H9 (cell line): ENCODE results near the gene LIX1L. TPM values are rescaled to one million over a fixed set of nuclear protein-coding genes. Genes with fewer than 3 reads are reported as not detected.
A peak's percentile ranks its signal among the peaks of the same experiment; 100 is the strongest.

ENCODE experiments used
- DNase-seq: peaks from one replicate; pipeline ENCODE4 v3.0.0-alpha.2; 2017
- H2AFZ ChIP-seq: one replicate; pipeline ENCODE4 v1.6.1; 2013; ENCODE audit warnings: mild to moderate bottlenecking, low read length, control low read depth, moderate library complexity
- H2AK5ac ChIP-seq: 2 replicates; pipeline ENCODE4 v1.6.1; 2013; ENCODE audit warnings: low read length, control low read depth, mixed read lengths; ENCODE audit not compliant: insufficient read length
- H2BK120ac ChIP-seq: one replicate; pipeline ENCODE4 v1.6.1; 2013; ENCODE audit warnings: low read depth, mild to moderate bottlenecking, low read length, control low read depth, inconsistent platforms; ENCODE audit not compliant: poor library complexity, severe bottlenecking
- H2BK12ac ChIP-seq: 2 replicates; pipeline ENCODE4 v1.6.1; 2013; ENCODE audit warnings: low read length, control low read depth, mixed read lengths, low read depth; ENCODE audit not compliant: insufficient read length
- H2BK15ac ChIP-seq: 2 replicates; pipeline ENCODE4 v1.6.1; 2013; ENCODE audit warnings: low read depth, low read length, control low read depth
- H2BK20ac ChIP-seq: one replicate; pipeline ENCODE4 v1.6.1; 2013; ENCODE audit warnings: low read depth, mild to moderate bottlenecking, low read length, control low read depth, inconsistent platforms; ENCODE audit not compliant: poor library complexity, severe bottlenecking
- H2BK5ac ChIP-seq: 2 replicates; pipeline ENCODE4 v1.6.1; 2013; ENCODE audit warnings: low read length, control low read depth, mixed read lengths; ENCODE audit not compliant: insufficient read length
- H3K14ac ChIP-seq: 2 replicates; pipeline ENCODE4 v1.6.1; 2013; ENCODE audit warnings: low read length, control low read depth; ENCODE audit not compliant: insufficient read depth
- H3K18ac ChIP-seq: 2 replicates; pipeline ENCODE4 v1.6.1; 2013; ENCODE audit warnings: low read depth, mild to moderate bottlenecking, mixed read lengths, low read length, control low read depth; ENCODE audit not compliant: insufficient read length
- H3K23ac ChIP-seq: 2 replicates; pipeline ENCODE4 v1.6.1; 2013; ENCODE audit warnings: low read length, control low read depth, mixed read lengths, low read depth; ENCODE audit not compliant: insufficient read length
- H3K23me2 ChIP-seq: 2 replicates; pipeline ENCODE4 v1.6.1; 2013; ENCODE audit warnings: low read depth, mild to moderate bottlenecking, mixed read lengths, low read length, control low read depth; ENCODE audit not compliant: insufficient read length, poor library complexity, severe bottlenecking
- H3K27ac ChIP-seq: 2 replicates; pipeline ENCODE4 v1.5.1; 2013; ENCODE audit warnings: low read length, control low read depth, mixed read lengths, low read depth; ENCODE audit not compliant: insufficient read length
- H3K27me3 ChIP-seq: 2 replicates; pipeline ENCODE4 v1.6.1; 2013; ENCODE audit warnings: low read length, control low read depth, inconsistent platforms; ENCODE audit not compliant: insufficient read depth
- H3K4ac ChIP-seq: 2 replicates; pipeline ENCODE4 v1.6.1; 2013; ENCODE audit warnings: low read depth, mild to moderate bottlenecking, control low read depth, inconsistent platforms, low read length, moderate library complexity
- H3K4me1 ChIP-seq: 2 replicates; pipeline ENCODE4 v1.6.1; 2013; ENCODE audit warnings: low read length, control low read depth, inconsistent platforms; ENCODE audit not compliant: insufficient read depth
- H3K4me2 ChIP-seq: 2 replicates; pipeline ENCODE4 v1.6.1; 2013; ENCODE audit warnings: low read length, control low read depth, mixed read lengths; ENCODE audit not compliant: insufficient read length, insufficient read depth
- H3K56ac ChIP-seq: 2 replicates; pipeline ENCODE4 v1.6.1; 2013; ENCODE audit warnings: low read depth, mild to moderate bottlenecking, mixed read lengths, low read length, control low read depth; ENCODE audit not compliant: insufficient read length
- H3K79me1 ChIP-seq: 2 replicates; pipeline ENCODE4 v1.6.1; 2013; ENCODE audit warnings: low read depth, mild to moderate bottlenecking, moderate library complexity, low read length, control low read depth, inconsistent platforms; ENCODE audit not compliant: insufficient read depth, poor library complexity, severe bottlenecking
- H3K79me2 ChIP-seq: 2 replicates; pipeline ENCODE4 v1.6.1; 2013; ENCODE audit warnings: low read length, control low read depth, inconsistent platforms; ENCODE audit not compliant: insufficient read depth
- H3K9ac ChIP-seq: 2 replicates; pipeline ENCODE4 v1.6.1; 2013; ENCODE audit warnings: low read length, control low read depth, mixed read lengths; ENCODE audit not compliant: insufficient read length; ENCODE audit errors: extremely low read depth
- H3K9me3 ChIP-seq: one replicate; pipeline ENCODE4 v1.6.1; 2013; ENCODE audit warnings: low read depth, low read length, inconsistent platforms; ENCODE audit not compliant: control insufficient read depth
- H3T11ph ChIP-seq: one replicate; pipeline ENCODE4 v1.6.1; 2013; ENCODE audit warnings: mild to moderate bottlenecking, low read length, control low read depth, inconsistent platforms
- H4K20me1 ChIP-seq: one replicate; pipeline ENCODE4 v1.6.1; 2013; ENCODE audit not compliant: control insufficient read depth, insufficient read length, insufficient read depth
- H4K5ac ChIP-seq: 2 replicates; pipeline ENCODE4 v1.6.1; 2013; ENCODE audit warnings: low read depth, mild to moderate bottlenecking, mixed read lengths, low read length, control low read depth; ENCODE audit not compliant: insufficient read length
- H4K8ac ChIP-seq: replicated peaks from 2 replicates; pipeline ENCODE4 v1.6.1; 2013; ENCODE audit warnings: low read length, control low read depth, mixed read lengths, low read depth; ENCODE audit not compliant: insufficient read length
- H4K91ac ChIP-seq: 2 replicates; pipeline ENCODE4 v1.6.1; 2013; ENCODE audit warnings: low read depth, mild to moderate bottlenecking, moderate library complexity, mixed read lengths, low read length, control low read depth; ENCODE audit not compliant: insufficient read length
- H3K27ac Mint-ChIP-seq, 3 experiments: 2 replicates in 2 of 3; 3 replicates in 1 of 3; pipeline ENCODE4 v1.8.0; 2020 to 2021; ENCODE audit warnings: mixed read lengths in 3 of 3, mild to moderate bottlenecking in 1 of 3, moderate library complexity in 1 of 3
- H3K27me3 Mint-ChIP-seq: 2 replicates; pipeline ENCODE4 v1.8.0; 2021; ENCODE audit warnings: low read depth, mild to moderate bottlenecking, moderate library complexity, mixed read lengths
- H3K36me3 Mint-ChIP-seq, 3 experiments: 2 replicates in 2 of 3; 3 replicates in 1 of 3; pipeline ENCODE4 v1.8.0; 2020 to 2021; ENCODE audit warnings: low read depth in 3 of 3, mixed read lengths in 3 of 3; ENCODE audit not compliant: insufficient read depth in 1 of 3
- H3K4me1 Mint-ChIP-seq, 2 experiments: 2 replicates each; pipeline ENCODE4 v1.8.0; 2020; ENCODE audit warnings: mixed read lengths in 2 of 2
- H3K4me3 Mint-ChIP-seq, 2 experiments: 2 replicates in 1 of 2; 3 replicates in 1 of 2; pipeline ENCODE4 v1.8.0; 2020 to 2021; ENCODE audit warnings: mild to moderate bottlenecking in 2 of 2, mixed read lengths in 2 of 2, moderate library complexity in 1 of 2
- H3K9me3 Mint-ChIP-seq, 2 experiments: 2 replicates in 1 of 2; 3 replicates in 1 of 2; pipeline ENCODE4 v1.8.0; 2020; ENCODE audit warnings: mild to moderate bottlenecking in 2 of 2, mixed read lengths in 2 of 2, moderate library complexity in 1 of 2
- CTCF ChIP-seq: fragments of 200-600 bp; sonication (generic); conservative IDR thresholded peaks from 3 replicates; pipeline ENCODE4 v1.8.0; 2021; ENCODE audit warnings: antibody characterized with exemption, mild to moderate bottlenecking
- WGBS: extraction: QIAGEN DNeasy Blood & Tissue Kit; methylation state at CpG from one replicate; pipeline ENCODE4 v1.1.7; 2013; ENCODE audit warnings: missing lambda C conversion rate, low lambda C conversion rate, mixed read lengths; ENCODE audit not compliant: insufficient read length; ENCODE audit errors: extremely low coverage; 5-methylcytosine and 5-hydroxymethylcytosine counted together
- total RNA-seq: library from RNA; stranded (reverse); gene quantifications from 2 replicates; pipeline ENCODE4 v1.2.1, GENCODE V29; 2021

LIX1L gene
- total RNA-seq, 1 experiment from 2014 or later = 5.9 TPM

GRCh38 chr1:145999321-146000024 is 41.7 kb upstream of the LIX1L start:
- Histone ChIP-seq H3K27ac (no peak overlapping the region), H3K4me2 (no peak overlapping the region), H3K23me2 (peaks cover 16% of the 10 kb centered on the region), H3K23ac (no peak overlapping the region), H3K27me3 (no peaks in the 10 kb centered on the region), H2AFZ (peak overlapping the region; percentile 17), H4K20me1 (no peaks in the 10 kb centered on the region), H3K9ac (no peak overlapping the region), H3K79me1 (peaks cover 3% of the 10 kb centered on the region), H3K4me1 (peaks cover 5% of the 10 kb centered on the region; the same call in 1 of the 2 replicates), H4K8ac (no peak overlapping the region), H3T11ph (no peak overlapping the region), H2AK5ac (no peak overlapping the region), H2BK15ac (no peak overlapping the region), H3K18ac (no peak overlapping the region), H3K14ac (no peak overlapping the region), H4K5ac (no peak overlapping the region), H3K9me3 (no peaks in the 10 kb centered on the region), H3K79me2 (peaks cover 3% of the 10 kb centered on the region; the same call in 1 of the 2 replicates), H2BK5ac (no peak overlapping the region), H2BK20ac (no peak overlapping the region), H3K56ac (no peak overlapping the region), H3K4ac (no peak overlapping the region), H2BK120ac (no peak overlapping the region), H2BK12ac (no peak overlapping the region), H4K91ac (no peak overlapping the region)
- TF ChIP-seq CTCF = no peak
- WGBS = no CpG with 5 or more reads among the region's 5 CpGs
- Mint-ChIP-seq H3K27me3 (no peaks in the 10 kb centered on the region), H3K27ac (peak overlapping the region in 2 of 3 experiments; percentile 0 to 42; a peak in 3 of 7 replicates), H3K4me1 (peaks cover 30 to 36% of the 10 kb centered on the region in 2 experiments), H3K4me3 (no peak overlapping the region), H3K9me3 (peaks cover 0 to 3% of the 10 kb centered on the region in 2 experiments; a peak in 2 of 5 replicates), H3K36me3 (peaks cover 11 to 21% (median 14%) of the 10 kb centered on the region in 3 experiments; a peak in 6 of 7 replicates)
- DNase-seq = no peak
